Activated T-cell treated with anti-CD3 and anti-CD28 coated beads, Interleukin-2, amount 50 U/mL, for 48 hours (primary cell): ENCODE measurements around the gene CDON.
A peak's percentile ranks its signal among the peaks of the same experiment; 100 is the strongest.
"Not testable (repeated sequence)": the region's sequence is repeated elsewhere in the genome, so short reads cannot be mapped to it uniquely, and the experiment has no call there.

Experiments
- DNase-seq, 2 experiments: peaks; one replicate each; pipeline ENCODE4 v3.0.0-alpha.2; 2020

CDON gene

GRCh38 chr11:126046570-126047195, 16.0 kb downstream of the CDON start:
- DNase-seq, result no peak

DNA sequence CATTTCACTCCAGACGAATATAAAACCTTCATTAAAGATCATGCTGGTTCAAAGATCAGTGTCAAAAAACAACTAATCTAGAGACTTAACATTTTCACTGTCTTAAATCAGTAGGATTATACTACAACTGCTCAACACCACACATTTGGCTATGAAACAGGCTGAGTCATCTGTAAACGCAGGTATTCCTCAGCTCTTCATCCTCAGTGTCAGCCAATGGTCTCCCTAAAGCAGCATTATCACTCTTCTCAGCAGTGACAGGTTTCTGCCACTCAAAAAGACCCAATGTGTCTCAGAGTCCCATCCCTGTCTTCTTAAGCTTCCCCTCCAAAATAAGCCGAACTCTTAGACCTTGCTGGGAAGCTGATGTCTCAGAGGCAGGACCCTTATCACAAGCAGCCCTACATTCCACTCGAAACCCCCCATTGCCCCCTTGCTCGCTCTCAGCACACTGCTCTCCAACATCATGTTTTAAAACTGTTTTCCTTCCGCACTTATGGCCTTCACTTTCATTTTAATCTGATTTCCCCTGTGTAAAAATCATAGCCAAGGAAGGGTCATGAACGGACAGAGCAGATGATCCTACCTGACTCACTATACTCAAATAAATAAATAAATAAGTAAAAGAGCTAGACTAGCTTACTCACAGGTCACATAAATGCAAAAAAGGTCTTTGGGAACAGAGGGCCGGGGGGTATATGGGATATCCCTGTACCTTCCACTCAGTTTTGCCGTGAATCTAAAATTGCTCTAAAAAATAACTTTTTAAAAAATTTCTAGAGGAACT, 23.0 kb downstream of the CDON start:
- no peak for DNase-seq

- no peak for DNase-seq
Measured at GRCh38 chr11:126035718-126036117, 26.9 kb downstream of the CDON start.

DNA sequence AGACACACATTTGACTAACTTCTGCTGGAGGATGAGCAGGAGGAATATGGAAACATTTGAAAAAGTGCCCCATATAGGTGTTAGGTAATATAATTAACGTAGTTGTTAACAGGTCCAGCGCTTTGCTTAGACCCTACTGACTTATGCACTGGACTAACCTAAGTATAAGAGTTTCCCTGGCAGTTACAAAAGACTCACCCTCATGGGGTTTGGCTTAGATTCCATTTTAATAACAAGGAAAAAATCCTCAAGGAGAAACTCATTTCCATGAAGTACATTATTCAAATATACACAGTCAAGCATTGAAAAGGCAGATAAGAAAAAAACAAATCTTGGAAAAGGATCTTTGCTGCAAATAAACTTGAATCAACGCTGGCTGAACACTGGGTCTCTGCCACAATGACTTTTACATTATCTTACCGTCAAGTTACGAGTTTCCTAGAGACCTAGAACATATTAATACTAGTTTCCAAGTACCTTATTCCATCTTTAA, 27.7 kb downstream of the CDON start:
- no peak for DNase-seq

DNA sequence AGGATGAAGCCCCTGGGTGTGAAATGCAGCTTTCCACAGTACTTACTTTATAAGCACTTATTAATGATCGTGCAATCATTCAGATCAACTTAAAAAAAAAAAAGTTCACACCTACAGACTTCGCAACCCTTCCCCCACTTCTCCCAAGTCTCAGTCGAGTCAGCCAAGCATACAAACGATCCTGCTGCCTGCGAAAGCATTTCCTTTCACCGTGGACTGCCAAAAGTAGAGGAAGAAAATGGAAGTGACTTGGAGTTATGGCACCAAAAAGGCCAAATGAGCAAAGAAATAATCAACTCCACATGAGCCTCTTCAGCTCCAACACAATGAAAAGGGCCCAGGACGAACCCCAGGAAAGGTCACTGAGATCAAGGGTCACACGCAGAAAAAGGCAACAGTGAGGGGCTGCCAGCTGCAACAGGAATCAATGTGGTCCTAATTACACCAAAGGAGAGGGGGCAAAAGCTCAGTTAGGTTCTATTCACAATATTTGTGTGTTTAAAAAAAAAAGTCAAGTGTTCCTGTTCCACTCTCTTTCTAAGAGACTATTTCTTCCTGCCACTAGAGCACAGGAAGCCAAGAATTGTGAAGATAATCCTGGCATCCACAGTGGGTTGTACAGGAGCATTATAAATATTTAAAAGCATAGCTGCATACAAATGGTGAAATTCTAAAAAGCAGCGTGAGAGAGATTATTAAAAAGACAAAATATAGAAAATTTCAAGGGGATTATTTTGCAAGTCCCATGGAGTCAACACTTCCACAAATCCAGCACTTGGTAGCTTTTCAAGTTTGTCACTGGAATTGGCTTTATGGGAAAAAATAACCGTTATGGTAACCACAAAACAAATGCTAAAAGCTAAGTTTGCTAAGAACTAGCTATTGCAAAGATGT, 28.4 kb downstream of the CDON start:
- no peak for DNase-seq

GRCh38 chr11:126032375-126032774, 30.3 kb downstream of the CDON start:
- DNase-seq, result no peak

DNA sequence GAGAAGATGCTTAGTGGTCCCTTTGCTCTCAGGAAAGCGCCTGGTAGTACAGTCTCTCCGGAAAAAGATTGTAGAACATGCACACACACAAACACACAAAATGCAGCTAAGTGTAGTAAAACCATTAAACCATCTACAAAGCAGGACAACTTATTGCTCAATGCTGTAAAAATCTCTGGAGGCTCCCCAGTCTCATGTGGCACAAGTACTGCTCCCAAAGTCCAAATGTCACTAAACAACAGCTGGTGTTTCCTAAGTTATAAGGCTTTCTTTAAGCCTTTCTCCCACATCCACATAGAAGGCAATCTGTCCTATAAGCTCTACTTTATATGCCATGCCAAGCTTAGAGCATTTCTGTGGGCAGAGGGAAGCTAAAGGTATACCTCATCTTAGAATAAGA, 32.9 kb downstream of the CDON start:
- DNase-seq, result no peak

- DNase-seq, result no peak
Measured at GRCh38 chr11:126029237-126029636, 33.4 kb downstream of the CDON start.

- DNase-seq, result not testable (repeated sequence)
Measured at GRCh38 chr11:126028534-126028933, 34.1 kb downstream of the CDON start.

- no peak for DNase-seq
Measured at GRCh38 chr11:126026579-126026978, 36.1 kb downstream of the CDON start.

DNA sequence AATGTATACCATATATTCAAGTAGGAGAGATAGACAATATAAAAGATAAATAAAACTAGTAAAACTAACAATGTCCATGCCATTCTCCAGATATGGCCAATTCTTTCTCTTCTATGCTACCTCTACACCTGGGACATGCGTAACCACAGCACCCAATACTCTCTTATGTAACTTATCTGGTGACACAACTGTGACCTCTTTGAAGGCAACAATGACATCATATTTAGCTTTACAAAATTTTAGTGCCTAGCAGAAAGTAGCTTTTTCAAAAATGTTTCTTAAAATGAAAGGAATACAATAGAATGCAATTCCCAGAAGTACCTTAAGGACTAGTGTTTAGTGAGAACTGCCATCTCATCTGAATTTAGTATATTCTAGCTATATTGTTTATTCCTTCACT, 36.8 kb downstream of the CDON start:
- no peak for DNase-seq

DNA sequence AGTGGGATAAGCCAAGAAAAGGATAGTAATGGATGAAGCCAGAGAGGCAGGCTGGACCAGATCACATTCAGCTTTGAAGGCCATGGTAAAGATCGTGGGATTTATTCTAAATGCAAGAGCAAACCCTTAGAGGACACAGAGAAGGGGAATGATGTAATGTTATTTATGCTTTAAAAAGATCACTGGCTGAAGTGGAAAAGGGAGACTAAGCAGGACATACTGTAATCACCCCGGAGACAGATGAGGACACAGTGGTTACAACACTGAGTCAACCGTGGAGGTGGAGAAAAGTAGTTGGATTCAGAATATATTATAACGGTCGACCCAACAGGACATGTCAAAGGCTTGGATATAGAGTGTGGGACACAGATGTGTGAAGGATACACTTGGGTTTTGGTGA, 38.5 kb downstream of the CDON start:
- DNase-seq, result no peak

- DNase-seq, result no peak
Measured at GRCh38 chr11:126012852-126013251, 49.8 kb downstream of the CDON start.

DNA sequence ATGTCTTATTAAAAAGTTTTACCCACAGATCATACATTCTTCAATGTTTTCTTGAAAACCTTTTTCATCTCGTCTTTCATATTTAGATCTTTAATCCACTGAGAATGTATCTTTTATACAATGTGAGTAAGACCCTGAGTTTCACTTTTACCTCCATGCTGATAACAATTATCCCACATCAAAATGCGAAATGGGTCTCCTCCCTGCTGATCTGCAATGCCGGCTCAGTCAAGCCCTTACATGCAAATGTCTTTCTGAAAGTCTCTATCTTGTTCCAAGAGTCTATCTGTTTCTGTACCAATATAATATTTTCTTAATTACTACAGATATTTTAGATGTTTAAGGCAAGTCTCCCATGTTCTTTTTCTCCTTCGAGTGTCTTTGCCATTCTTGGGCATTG, 50.9 kb downstream of the CDON start:
- no peak for DNase-seq

- DNase-seq, result no peak
Measured at GRCh38 chr11:126011265-126011664, 51.4 kb downstream of the CDON start.

GRCh38 chr11:126008956-126009355, 53.7 kb downstream of the CDON start:
- DNase-seq, result no peak

GRCh38 chr11:126007238-126007637, 55.4 kb downstream of the CDON start:
- DNase-seq, result no peak

GRCh38 chr11:126006068-126006467, 56.6 kb downstream of the CDON start:
- no peak for DNase-seq

GRCh38 chr11:126002181-126002580, 60.5 kb downstream of the CDON start:
- DNase-seq, result no peak

- no peak for DNase-seq
Measured at GRCh38 chr11:125999234-125999880, 63.3 kb downstream of the CDON start.

DNA sequence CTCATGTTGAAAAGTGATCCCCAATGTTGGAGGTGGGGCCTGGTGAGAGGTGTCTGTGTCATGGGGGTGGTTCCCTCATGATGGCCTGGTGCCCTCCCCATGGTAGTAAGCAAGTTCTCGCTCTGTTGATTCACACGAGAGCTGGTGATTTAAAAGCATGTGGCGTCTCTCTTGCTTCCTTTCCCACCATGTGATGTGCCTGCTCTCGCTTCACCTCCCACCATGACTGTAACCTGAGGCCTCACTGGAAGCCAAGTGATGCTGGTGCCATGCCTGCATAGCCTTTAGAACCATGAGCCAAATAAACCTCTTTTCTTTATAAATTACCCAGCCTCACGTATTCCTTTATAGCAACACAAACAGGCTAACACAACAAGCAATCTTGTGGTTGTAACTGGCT, 64.4 kb downstream of the CDON start:
- DNase-seq, result no peak

- peak; percentile 70 to 74 for DNase-seq
Measured at GRCh38 chr11:125995313-125995712, 67.4 kb downstream of the CDON start.

DNA sequence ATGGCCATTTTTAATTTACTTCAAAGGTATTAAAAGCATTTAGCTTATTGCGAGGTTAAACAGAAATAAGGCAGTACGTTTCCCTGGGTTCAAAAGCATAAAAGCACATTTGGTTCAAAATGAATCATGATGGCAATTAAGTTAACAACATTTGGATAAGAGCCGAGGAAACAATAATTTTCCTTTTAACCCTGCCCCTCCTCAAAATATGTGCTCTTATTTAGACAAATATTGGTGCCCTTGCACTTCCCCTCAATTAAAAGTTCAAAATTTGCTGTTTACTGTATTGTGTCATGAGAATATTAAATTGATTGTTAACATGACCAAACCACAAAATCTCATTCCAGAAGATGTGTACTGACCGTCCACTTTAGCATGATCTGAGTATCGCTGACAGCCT, 68.2 kb downstream of the CDON start:
- no peak for DNase-seq
